WERI-Rb-1 (cell line): ENCODE data around the gene EPAS1.

ENCODE experiments used
- DNase-seq: peaks from one replicate; pipeline ENCODE4 v3.0.0-alpha.2; 2020
- H3K27ac ChIP-seq: fragments of 250-450 bp; sonication (Bioruptor Pico); 2 replicates; pipeline ENCODE4 v1.5.1; 2020; ENCODE audit warnings: mild to moderate bottlenecking, moderate library complexity
- H3K27me3 ChIP-seq: fragments of 250-450 bp; sonication (Bioruptor Pico); 2 replicates; pipeline ENCODE4 v1.5.1; 2021; ENCODE audit warnings: mild to moderate bottlenecking, low read depth, moderate library complexity; ENCODE audit not compliant: insufficient read depth, severe bottlenecking
- H3K36me3 ChIP-seq: fragments of 250-450 bp; sonication (Bioruptor Pico); 2 replicates; pipeline ENCODE4 v1.5.1; 2020; ENCODE audit warnings: mild to moderate bottlenecking, moderate library complexity
- H3K4me3 ChIP-seq: 2 replicates; pipeline ENCODE4 v1.5.1; 2011; ENCODE audit warnings: low read depth, mild to moderate bottlenecking, control low read depth, low read length
- H3K9me3 ChIP-seq: fragments of 250-450 bp; sonication (Bioruptor Pico); 2 replicates; pipeline ENCODE4 v1.5.1; 2021; ENCODE audit warnings: mild to moderate bottlenecking, moderate library complexity; ENCODE audit not compliant: severe bottlenecking
- TF ChIP-seq, protein P1 (sequence below): IDR thresholded peaks from 2 replicates; pipeline ENCODE4 v1.5.1; 2011; ENCODE audit warnings: low read depth, mild to moderate bottlenecking, control low read depth, inconsistent platforms, low read length

The EPAS1 gene

DNA sequence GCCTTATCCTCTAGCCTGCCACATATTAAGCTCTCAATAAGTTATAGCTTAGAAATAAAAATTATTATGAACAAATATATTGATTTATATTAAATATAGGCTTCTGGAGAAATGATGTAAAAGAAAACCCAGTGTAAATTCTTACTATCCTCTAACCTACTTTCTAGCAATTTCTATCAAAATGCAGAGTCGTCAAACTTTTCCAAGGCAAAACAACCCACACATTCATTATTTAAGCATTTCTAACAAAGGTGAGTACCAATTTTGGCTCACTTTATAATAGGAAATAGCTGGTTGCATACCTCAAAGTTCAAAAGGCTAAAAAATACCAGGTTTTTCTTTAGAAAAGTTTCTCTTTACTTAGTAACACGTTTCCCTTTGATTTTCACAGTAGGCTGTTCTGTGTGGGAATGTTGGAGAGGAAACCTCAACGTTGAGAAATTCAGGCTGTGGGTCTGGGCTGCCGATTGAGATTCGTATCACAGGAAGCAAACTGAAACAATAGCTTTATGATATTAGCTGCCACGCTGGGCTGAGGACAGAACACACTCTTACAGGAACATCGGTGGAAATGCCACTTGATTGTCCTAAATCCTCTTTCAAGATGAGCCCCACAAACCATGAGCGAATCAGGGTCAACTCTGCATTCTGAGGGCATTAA, 53.0 kb downstream of the EPAS1 start:
- Histone ChIP-seq H3K27me3 (no peaks in the 10 kb centered on the region), H3K27ac (no peak overlapping the region), H3K36me3 (no peaks in the 10 kb centered on the region), H3K9me3 (no peaks in the 10 kb centered on the region), H3K4me3 (no peak overlapping the region)
- DNase-seq, result no peak
- TF ChIP-seq, protein P1, sequence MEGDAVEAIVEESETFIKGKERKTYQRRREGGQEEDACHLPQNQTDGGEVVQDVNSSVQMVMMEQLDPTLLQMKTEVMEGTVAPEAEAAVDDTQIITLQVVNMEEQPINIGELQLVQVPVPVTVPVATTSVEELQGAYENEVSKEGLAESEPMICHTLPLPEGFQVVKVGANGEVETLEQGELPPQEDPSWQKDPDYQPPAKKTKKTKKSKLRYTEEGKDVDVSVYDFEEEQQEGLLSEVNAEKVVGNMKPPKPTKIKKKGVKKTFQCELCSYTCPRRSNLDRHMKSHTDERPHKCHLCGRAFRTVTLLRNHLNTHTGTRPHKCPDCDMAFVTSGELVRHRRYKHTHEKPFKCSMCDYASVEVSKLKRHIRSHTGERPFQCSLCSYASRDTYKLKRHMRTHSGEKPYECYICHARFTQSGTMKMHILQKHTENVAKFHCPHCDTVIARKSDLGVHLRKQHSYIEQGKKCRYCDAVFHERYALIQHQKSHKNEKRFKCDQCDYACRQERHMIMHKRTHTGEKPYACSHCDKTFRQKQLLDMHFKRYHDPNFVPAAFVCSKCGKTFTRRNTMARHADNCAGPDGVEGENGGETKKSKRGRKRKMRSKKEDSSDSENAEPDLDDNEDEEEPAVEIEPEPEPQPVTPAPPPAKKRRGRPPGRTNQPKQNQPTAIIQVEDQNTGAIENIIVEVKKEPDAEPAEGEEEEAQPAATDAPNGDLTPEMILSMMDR, result no peak

DNA sequence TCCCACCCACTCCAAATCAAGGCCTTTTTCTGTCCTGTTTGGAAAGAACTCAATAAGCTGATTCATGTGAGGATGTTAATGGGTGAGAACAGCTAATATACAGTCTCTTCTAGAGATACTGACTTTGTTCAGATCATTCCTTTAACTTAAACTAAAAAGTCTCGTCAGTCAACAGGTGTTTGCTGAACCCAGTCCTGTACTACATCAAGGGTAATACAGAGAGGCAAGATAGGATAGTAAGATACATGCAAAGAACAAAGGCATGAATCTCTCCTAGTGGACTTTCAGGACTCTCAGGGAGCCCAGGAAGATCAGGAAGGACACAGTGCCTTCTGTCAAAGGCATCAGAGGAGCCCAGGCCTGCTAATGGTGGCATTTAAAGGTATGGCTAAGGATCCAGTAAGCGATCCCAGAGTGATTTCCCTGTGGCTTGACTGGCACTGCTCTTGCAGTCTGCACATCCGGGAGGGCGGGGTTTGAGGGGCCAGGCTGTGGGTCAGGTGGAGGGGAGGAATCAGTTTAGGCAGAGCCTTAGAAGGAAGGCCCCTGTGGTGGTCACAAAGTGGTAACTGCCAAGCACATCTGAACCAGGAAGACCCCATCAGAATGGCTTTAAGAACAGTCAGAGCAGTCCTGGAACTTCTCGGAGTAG, 54.0 kb downstream of the EPAS1 start:
- no peak overlapping the region for H3K4me3 ChIP-seq
- no peak overlapping the region for H3K27ac ChIP-seq
- no peaks in the 10 kb centered on the region for H3K36me3 ChIP-seq
- no peaks in the 10 kb centered on the region for H3K9me3 ChIP-seq
- DNase-seq, result no peak
- TF ChIP-seq, protein P1, result no peak
- H3K27me3 ChIP-seq, result no peaks in the 10 kb centered on the region

DNA sequence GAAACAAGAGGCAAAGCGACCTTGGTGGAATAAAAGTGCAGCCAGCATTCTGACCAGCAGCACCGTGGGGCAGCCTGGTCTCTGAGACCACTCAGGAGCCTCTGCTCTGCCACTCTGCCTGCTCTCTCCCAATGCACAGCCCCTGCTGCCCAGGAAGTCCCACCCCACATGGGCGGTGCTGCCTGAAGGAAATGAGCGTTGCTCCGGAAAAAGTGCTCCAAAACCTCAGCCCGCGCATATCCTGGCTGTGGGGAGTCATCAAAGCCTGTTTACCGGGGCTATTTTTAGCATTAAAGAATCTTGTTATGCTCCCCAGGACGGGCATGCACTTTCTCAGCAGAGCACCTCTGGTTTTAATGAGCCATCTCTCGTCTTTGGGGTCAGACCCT, 54.5 kb downstream of the EPAS1 start:
- Histone ChIP-seq H3K4me3 (no peak overlapping the region), H3K27ac (no peak overlapping the region), H3K27me3 (no peaks in the 10 kb centered on the region), H3K36me3 (no peaks in the 10 kb centered on the region), H3K9me3 (no peaks in the 10 kb centered on the region)
- TF ChIP-seq, protein P1, result no peak
- DNase-seq, result no peak

DNA sequence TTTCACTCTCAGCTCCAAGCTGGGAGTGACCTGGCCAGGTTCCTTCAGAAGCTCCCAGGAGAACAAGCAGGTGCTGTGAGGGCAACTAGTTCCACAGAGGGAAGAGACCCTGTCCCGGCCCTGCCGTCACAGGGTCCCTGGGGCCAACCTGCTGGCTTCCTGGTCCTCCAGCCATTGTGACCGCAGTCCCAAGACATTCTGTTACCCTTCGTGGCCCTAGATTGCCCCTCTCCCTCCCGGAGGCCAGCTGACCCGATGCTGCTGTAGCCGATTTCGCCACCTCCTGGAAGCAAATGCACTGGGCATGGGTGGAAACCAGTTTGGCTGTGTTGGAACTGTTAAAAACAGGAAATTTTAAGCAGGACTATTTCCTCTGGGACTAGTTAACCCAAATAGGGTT, 55.4 kb downstream of the EPAS1 start:
- no peaks in the 10 kb centered on the region for H3K9me3 ChIP-seq
- no peaks in the 10 kb centered on the region for H3K36me3 ChIP-seq
- no peak overlapping the region for H3K27ac ChIP-seq
- no peak overlapping the region for H3K4me3 ChIP-seq
- H3K27me3 ChIP-seq, result no peaks in the 10 kb centered on the region
- TF ChIP-seq, protein P1, result no peak; the same call in 1 of the 2 replicates
- DNase-seq, result no peak

DNA sequence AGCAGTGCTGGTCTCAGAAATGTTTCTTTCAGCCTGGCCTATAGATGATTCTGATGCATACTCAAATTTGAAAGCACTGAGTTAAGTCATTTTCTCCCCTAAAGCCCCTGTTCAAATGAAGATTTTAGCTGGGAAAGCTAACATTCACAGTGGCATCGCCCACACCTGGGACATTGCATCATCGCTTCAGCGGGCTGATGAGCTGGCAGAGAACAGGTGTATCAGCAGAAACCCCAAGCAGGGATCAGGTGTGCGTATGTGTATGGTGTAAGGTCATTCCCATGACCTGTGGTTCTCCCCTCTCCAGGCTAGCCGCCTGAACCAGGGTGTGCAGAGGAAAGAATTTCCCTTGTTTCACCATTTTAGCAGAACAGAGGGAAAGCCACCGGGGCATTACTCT, 56.3 kb downstream of the EPAS1 start:
- TF ChIP-seq, protein P1, result no peak
- Histone ChIP-seq H3K4me3 (no peak overlapping the region), H3K9me3 (no peaks in the 10 kb centered on the region), H3K27me3 (no peaks in the 10 kb centered on the region), H3K36me3 (no peaks in the 10 kb centered on the region), H3K27ac (no peak overlapping the region)
- DNase-seq, result no peak
